ENCODE measurements around the gene SGCE. TPM values are rescaled to one million over a fixed set of nuclear protein-coding genes. Genes with fewer than 3 reads are reported as not detected.

SGCE gene
- total RNA-seq, 1 donor from 2014 or later = 6.5 TPM

GRCh38 chr7:94578614-94579013 lies 77.3 kb downstream of the SGCE start:
- DNase-seq (ENCODE audit: low spot score) (no peak), ATAC-seq (no peak)

DNA sequence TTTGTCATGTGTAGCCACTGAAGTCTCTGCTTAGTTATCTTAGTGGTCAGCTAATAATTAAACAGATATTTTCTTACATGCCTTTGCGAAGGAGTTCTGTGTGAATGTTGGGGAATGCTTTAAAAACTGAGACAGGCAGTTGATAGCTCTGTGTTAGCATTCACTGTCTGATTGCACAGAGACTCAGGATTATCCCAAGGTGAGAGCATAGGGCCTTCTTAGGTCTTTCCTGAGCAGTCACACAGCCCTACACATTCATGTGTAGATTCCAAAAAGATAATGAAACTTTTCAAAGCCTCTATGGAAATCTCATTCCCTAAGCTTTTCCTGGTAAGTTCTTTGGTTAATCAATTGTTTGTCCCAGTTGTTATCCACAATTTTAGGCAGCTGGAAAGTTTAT lies 78.6 kb downstream of the SGCE start:
- DNase-seq (ENCODE audit: low spot score) = no peak
- no peak for ATAC-seq

GRCh38 chr7:94576316-94576715 lies 79.6 kb downstream of the SGCE start:
- no peak for DNase-seq (ENCODE audit: low spot score)
- no peak for ATAC-seq

GRCh38 chr7:94575646-94576045 lies 80.3 kb downstream of the SGCE start:
- DNase-seq (ENCODE audit: low spot score) = no peak
- no peak for ATAC-seq

DNA sequence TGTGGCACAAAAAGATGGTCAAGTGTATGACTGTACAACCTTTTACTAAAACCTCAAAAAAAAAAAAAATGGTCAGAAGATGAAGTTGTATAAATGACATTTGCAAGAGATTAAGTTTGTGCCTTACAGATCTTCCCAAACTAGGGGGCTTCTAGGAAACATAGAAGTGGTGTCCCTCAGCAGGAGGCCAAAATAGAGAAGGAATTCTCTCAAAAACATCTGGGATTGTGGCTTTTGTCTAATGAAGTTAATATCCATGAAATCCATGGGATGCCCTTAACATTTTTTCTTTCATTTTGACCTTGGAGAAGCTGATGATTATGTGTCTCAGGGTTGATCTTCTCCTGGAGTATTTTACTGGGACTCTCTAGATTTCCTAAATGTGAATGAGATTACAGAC lies 84.1 kb downstream of the SGCE start:
- ATAC-seq = no peak
- no peak for DNase-seq (ENCODE audit: low spot score)

DNA sequence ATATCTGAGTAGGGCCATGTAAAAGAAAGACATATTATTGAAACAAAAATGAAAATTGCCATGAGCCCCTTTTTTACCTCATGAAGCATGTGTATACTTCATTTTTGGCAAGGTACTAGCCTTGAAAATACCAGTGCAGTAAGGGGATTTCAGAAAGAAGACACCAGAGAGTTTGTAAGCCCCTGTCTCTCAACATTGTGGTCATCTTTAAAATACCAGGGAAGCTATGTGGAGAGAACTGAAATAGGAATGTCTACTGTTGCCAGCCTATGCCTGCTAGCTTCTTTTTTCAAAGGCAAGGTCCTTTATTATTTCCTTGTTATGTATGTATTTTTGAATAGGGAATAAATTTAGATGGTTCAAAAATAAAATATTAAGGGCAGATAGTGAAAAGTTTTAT lies 88.5 kb downstream of the SGCE start:
- ATAC-seq (no peak), DNase-seq (ENCODE audit: low spot score) (no peak)

GRCh38 chr7:94565247-94565894 lies 90.6 kb downstream of the SGCE start:
- DNase-seq (ENCODE audit: low spot score) = no peak
- no peak for ATAC-seq

DNA sequence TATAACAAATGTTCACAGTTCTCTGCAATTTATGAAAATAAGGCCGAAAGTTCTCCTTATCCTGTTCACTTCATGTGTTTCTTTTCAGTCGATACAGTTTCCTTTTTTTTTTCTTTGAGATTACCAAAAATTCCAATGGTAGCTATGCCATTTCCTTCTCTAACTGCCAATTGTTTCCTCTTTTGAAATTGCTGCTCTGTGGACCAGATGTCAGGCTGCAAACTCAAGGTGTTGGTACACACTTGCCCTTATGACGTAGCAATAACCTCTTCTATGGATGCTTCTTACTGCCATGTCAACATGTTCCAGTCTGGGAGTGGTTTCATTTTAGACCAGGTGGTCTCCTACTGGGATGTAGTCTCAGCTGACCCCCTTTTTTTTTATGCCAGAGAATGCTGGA lies 93.4 kb downstream of the SGCE start:
- ATAC-seq (no peak), DNase-seq (ENCODE audit: low spot score) (no peak)

DNA sequence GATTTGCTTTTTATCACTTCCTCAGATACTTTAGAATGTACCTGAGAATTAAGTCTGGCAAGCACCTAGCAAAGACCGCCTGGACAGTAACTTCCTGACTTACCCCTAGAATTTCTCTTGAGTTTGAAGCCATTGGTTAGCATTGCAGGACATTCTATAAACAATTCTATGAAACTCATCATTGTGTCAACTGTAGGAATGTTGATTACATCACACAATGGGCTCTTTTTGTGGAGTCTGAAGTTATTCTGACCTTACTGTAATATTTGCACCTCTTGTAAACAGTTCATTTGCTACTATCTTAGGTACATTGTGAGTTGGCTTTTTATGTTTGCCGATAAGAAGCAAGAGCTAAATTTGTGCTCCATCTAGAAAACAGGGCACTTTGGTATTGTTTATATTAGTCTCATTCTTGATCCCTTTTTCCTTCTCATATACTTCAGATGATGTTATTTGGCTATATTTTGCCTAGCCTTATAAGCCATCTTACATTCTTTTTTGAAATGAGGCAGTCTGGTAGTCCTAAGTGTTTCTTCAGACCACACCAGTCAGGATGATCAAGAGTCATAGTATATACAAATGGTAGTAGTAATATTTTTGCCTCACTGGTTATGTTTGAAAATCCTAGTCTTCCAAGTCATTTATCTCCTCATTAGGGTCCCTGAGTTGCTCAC lies 94.0 kb downstream of the SGCE start:
- no peak for ATAC-seq
- no peak for DNase-seq (ENCODE audit: low spot score)

GRCh38 chr7:94559972-94560371 lies 96.0 kb downstream of the SGCE start:
- no peak for ATAC-seq

DNA sequence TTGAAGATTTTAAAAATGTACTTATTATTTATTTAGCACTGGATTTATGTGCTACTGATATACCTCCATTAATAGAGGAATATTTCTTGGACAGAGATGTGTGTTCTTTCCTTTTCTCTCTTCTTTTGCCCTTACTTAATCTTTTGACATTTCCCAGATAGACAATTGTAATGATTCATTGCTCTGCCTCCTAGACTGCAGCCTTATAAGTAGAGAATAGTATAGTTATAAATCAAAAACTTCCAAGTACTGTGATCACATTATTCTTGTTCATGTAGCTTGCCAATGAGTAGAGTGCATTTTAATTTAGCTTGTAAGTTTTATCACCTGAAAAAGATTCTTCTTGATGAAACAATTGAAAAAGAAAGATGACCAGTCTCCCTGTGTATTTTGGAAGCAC lies 98.7 kb downstream of the SGCE start:
- DNase-seq (ENCODE audit: low spot score) (no peak), ATAC-seq (no peak)

More at GRCh38 chr7:94559972-94560371, 96.0 kb downstream of the SGCE start:
- no peak for DNase-seq (ENCODE audit: low spot score)

GRCh38 chr7:94556028-94556427 lies 99.9 kb downstream of the SGCE start:
- ATAC-seq (no peak), DNase-seq (ENCODE audit: low spot score) (no peak)

GRCh38 chr7:94547126-94547525 lies 108.8 kb downstream of the SGCE start:
- ATAC-seq (no peak), DNase-seq (ENCODE audit: low spot score) (no peak)

DNA sequence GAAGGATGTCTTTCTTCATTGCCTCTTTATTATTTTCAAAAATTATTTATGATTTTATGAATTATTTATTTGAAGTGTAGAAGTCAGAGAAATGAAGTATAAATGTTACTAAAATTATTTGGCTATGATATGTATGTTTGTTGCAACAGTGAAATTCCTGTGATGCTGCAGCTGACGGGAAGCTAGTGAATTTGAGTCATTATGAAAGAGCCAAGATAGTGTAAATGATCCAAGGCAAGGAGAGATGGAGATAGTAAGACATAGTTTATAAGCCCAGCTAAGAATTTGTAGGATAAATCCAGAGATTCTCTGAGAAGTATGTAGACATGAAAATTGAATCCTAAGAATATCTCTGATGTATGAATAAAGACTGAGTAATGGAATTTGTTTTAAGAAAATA lies 115.5 kb downstream of the SGCE start:
- no peak for DNase-seq (ENCODE audit: low spot score)
- ATAC-seq = no peak

Other genes with a start within 250 kb of the SGCE start
- 4.7 TPM for gene CASD1, start 146.3 kb downstream of the SGCE start, total RNA-seq